HepG2 (cell line): ENCODE data around the gene SYNE1. TPM values are rescaled to one million over a fixed set of nuclear protein-coding genes. Genes with fewer than 3 reads are reported as not detected.

Experiments
- DBP ChIP-seq: sonication (generic); formaldehyde crosslinking; IDR thresholded peaks from 2 replicates; pipeline ENCODE4 v1.4.0; 2020; ENCODE audit warnings: missing genetic modification reagents; ENCODE audit errors: not compliant biosample characterization
- ELF3 ChIP-seq: IDR thresholded peaks from 2 replicates; pipeline ENCODE4 v1.6.1; 2016; ENCODE audit warnings: missing genetic modification reagents, missing compliant biosample characterization
- FIP1L1 ChIP-seq: fragments of 200-400 bp; formaldehyde crosslinking; IDR thresholded peaks from 2 replicates; pipeline ENCODE4 v1.6.1; 2018; ENCODE audit warnings: low read depth, mild to moderate bottlenecking, low read length, moderate library complexity, borderline replicate concordance; ENCODE audit not compliant: insufficient read depth
- FOXP1 ChIP-seq, 2 experiments: fragments of 450-650 bp in 1 of 2; IDR thresholded peaks; 2 replicates each; pipeline ENCODE4 v1.6.1; 2017 to 2018; ENCODE audit warnings: antibody characterized with exemption in 1 of 2
- GATAD1 ChIP-seq: IDR thresholded peaks from 2 replicates; pipeline ENCODE4 v1.6.1; 2016; ENCODE audit warnings: missing genetic modification reagents, missing compliant biosample characterization
- NFRKB ChIP-seq: fragments of 450-650 bp; IDR thresholded peaks from 2 replicates; pipeline ENCODE4 v1.6.1; 2017
- PATZ1 ChIP-seq: sonication (generic); formaldehyde crosslinking; IDR thresholded peaks from 2 replicates; pipeline ENCODE4 v1.4.0; 2020; ENCODE audit warnings: missing genetic modification reagents
- RCOR2 ChIP-seq: IDR thresholded peaks from 2 replicates; pipeline ENCODE4 v1.6.1; 2016; ENCODE audit warnings: missing biosample characterization, missing genetic modification reagents
- RFX1 ChIP-seq: fragments of 450-650 bp; IDR thresholded peaks from 2 replicates; pipeline ENCODE4 v1.6.1; 2017
- RXRB ChIP-seq: IDR thresholded peaks from 2 replicates; pipeline ENCODE4 v1.6.1; 2016; ENCODE audit warnings: borderline replicate concordance, missing genetic modification reagents, missing compliant biosample characterization
- SATB2 ChIP-seq: sonication (generic); formaldehyde crosslinking; IDR thresholded peaks from 2 replicates; pipeline ENCODE4 v1.5.0; 2020; ENCODE audit warnings: missing genetic modification reagents
- SOX5 ChIP-seq: IDR thresholded peaks from 2 replicates; pipeline ENCODE4 v1.6.1; 2016; ENCODE audit warnings: borderline replicate concordance
- TOPORS ChIP-seq: sonication (generic); formaldehyde crosslinking; IDR thresholded peaks from 2 replicates; pipeline ENCODE4 v1.8.0; 2023; ENCODE audit warnings: mild to moderate bottlenecking, missing genetic modification reagents
- YY1 ChIP-seq: IDR thresholded peaks from 2 replicates; pipeline ENCODE4 v1.6.1; 2011; ENCODE audit warnings: low read length, low read depth, moderate library complexity, mild to moderate bottlenecking; ENCODE audit not compliant: insufficient read depth, insufficient replicate concordance
- ZBTB21 ChIP-seq: sonication (generic); formaldehyde crosslinking; IDR thresholded peaks from 2 replicates; pipeline ENCODE4 v1.4.0; 2020; ENCODE audit warnings: missing genetic modification reagents
- ZFP1 ChIP-seq: IDR thresholded peaks from 2 replicates; pipeline ENCODE4 v1.6.1; 2016
- ZFX ChIP-seq: sonication (generic); formaldehyde crosslinking; IDR thresholded peaks from 2 replicates; pipeline ENCODE4 v1.4.0; 2020; ENCODE audit warnings: mild to moderate bottlenecking, low read depth, missing genetic modification reagents, moderate library complexity
- ZIK1 ChIP-seq: sonication (generic); formaldehyde crosslinking; IDR thresholded peaks from 2 replicates; pipeline ENCODE4 v1.5.0; 2020; ENCODE audit warnings: mild to moderate bottlenecking, low read depth, missing genetic modification reagents, borderline replicate concordance
- ZNF138 ChIP-seq: sonication (generic); formaldehyde crosslinking; IDR thresholded peaks from 2 replicates; pipeline ENCODE4 v1.5.0; 2020; ENCODE audit warnings: mild to moderate bottlenecking, low read depth, missing genetic modification reagents
- ZNF180 ChIP-seq: sonication (generic); formaldehyde crosslinking; IDR thresholded peaks from 2 replicates; pipeline ENCODE4 v1.4.0; 2020; ENCODE audit warnings: low read depth, missing genetic modification reagents, borderline replicate concordance
- ZNF335 ChIP-seq: sonication (generic); formaldehyde crosslinking; IDR thresholded peaks from 2 replicates; pipeline ENCODE4 v1.4.0; 2020; ENCODE audit warnings: missing genetic modification reagents
- ZNF33A ChIP-seq: sonication (generic); formaldehyde crosslinking; IDR thresholded peaks from 2 replicates; pipeline ENCODE4 v1.5.1; 2020; ENCODE audit warnings: missing genetic modification reagents, mild to moderate bottlenecking, moderate library complexity, borderline replicate concordance
- ZNF432 ChIP-seq: sonication (generic); formaldehyde crosslinking; IDR thresholded peaks from 2 replicates; pipeline ENCODE4 v1.5.0; 2020; ENCODE audit warnings: missing genetic modification reagents, mild to moderate bottlenecking, borderline replicate concordance
- ZNF546 ChIP-seq: sonication (generic); formaldehyde crosslinking; conservative IDR thresholded peaks from 2 replicates; pipeline ENCODE4 v1.8.1; 2023; ENCODE audit warnings: mild to moderate bottlenecking, missing genetic modification reagents
- ZNF577 ChIP-seq: sonication (generic); formaldehyde crosslinking; IDR thresholded peaks from 2 replicates; pipeline ENCODE4 v1.4.0; 2020; ENCODE audit warnings: mild to moderate bottlenecking, low read depth, missing genetic modification reagents, borderline replicate concordance
- ZNF652 ChIP-seq: IDR thresholded peaks from 2 replicates; pipeline ENCODE4 v1.6.1; 2016; ENCODE audit warnings: low read depth, borderline replicate concordance
- ZNF780A ChIP-seq: sonication (generic); formaldehyde crosslinking; IDR thresholded peaks from 2 replicates; pipeline ENCODE4 v1.8.0; 2022; ENCODE audit warnings: mild to moderate bottlenecking, missing genetic modification reagents, moderate library complexity
- ZNF891 ChIP-seq: sonication (generic); formaldehyde crosslinking; IDR thresholded peaks from 2 replicates; pipeline ENCODE4 v1.5.0; 2020; ENCODE audit warnings: mild to moderate bottlenecking, missing genetic modification reagents
- ZZZ3 ChIP-seq: sonication (generic); formaldehyde crosslinking; IDR thresholded peaks from 2 replicates; pipeline ENCODE4 v1.4.0; 2020; ENCODE audit warnings: missing genetic modification reagents, mild to moderate bottlenecking, borderline replicate concordance
- polyA plus RNA-seq, 8 experiments: library from polyadenylated mRNA; depleted of rRNA in 3 of 8; stranded (reverse) in 7 of 8; unstranded in 1 of 8; fragments of >200 nt; fragmentation: Illumina TruSeq in 4 of 8; extraction: Trizol in 4 of 8; gene quantifications; 2 replicates each; pipeline versions ENCODE4 v1.2.1 to v1.2.3, GENCODE V29; 2011 to 2016; ENCODE audit warnings: low read depth in 4 of 8, missing spikeins in 1 of 8, mixed read lengths in 1 of 8; ENCODE audit not compliant: insufficient read depth in 1 of 8
- total RNA-seq, 5 experiments: library from RNA; depleted of rRNA; stranded (reverse); fragments of >200 nt; fragmentation: Illumina TruSeq; extraction: Trizol; gene quantifications; 2 replicates each; pipeline ENCODE4 v1.2.3, GENCODE V29; 2016; ENCODE audit warnings: low read depth in 1 of 5

Gene SYNE1
- total and polyA plus RNA-seq, 2 of the 13 experiments (the other 11 are each of a cell fraction or from before 2014, with no cell fraction given), result 5.5 to 15.9 TPM

- no peak for TF ChIP-seq FOXP1 (IDR thresholded peaks at IDR 0.05)
- peak; percentile 72 for TF ChIP-seq FOXP1 (CRISPR knock-in tag; IDR thresholded peaks at IDR 0.05)
- TF ChIP-seq YY1, result peak; percentile 9
- TF ChIP-seq ZFX (CRISPR knock-in tag), result peak; percentile 85
- TF ChIP-seq NFRKB, result no peak
- TF ChIP-seq ZNF577 (CRISPR knock-in tag), result no peak
- peak; percentile 31; the same call in 1 of the 2 replicates for TF ChIP-seq ZNF33A (CRISPR knock-in tag)
- no peak for TF ChIP-seq SATB2
- 0 out of 2 replicates have a peak, but pooled peaks have one; percentile 9 for TF ChIP-seq ZNF652 (CRISPR knock-in tag)
- peak; percentile 44; the same call in 1 of the 2 replicates for TF ChIP-seq RCOR2 (CRISPR knock-in tag)
- TF ChIP-seq RXRB, result peak; percentile 35
- TF ChIP-seq ZNF180 (CRISPR knock-in tag), result no peak
- TF ChIP-seq PATZ1 (CRISPR knock-in tag), result no peak; the same call in 1 of the 2 replicates
- TF ChIP-seq RFX1, result peak; percentile 83
- peak; percentile 85 for TF ChIP-seq ZNF335
- no peak for TF ChIP-seq ZIK1 (CRISPR knock-in tag)
- no peak for TF ChIP-seq TOPORS (CRISPR knock-in tag)
- no peak for TF ChIP-seq ZNF432
- TF ChIP-seq ZNF546 (CRISPR knock-in tag), result no peak
- TF ChIP-seq GATAD1 (CRISPR knock-in tag), result peak; percentile 52; the same call in 1 of the 2 replicates
- TF ChIP-seq ZFP1 (CRISPR knock-in tag), result no peak
- peak; percentile 52; the same call in 1 of the 2 replicates for TF ChIP-seq SOX5
- TF ChIP-seq ZNF891 (CRISPR knock-in tag), result peak; percentile 59; the same call in 1 of the 2 replicates
- peak; percentile 16; the same call in 1 of the 2 replicates for TF ChIP-seq ELF3 (CRISPR knock-in tag)
- no peak for TF ChIP-seq FIP1L1
- TF ChIP-seq ZBTB21 (CRISPR knock-in tag), result no peak
- peak; percentile 48; the same call in 1 of the 2 replicates for TF ChIP-seq ZZZ3 (CRISPR knock-in tag)
- no peak for TF ChIP-seq DBP (CRISPR knock-in tag)
- TF ChIP-seq ZNF138 (CRISPR knock-in tag), result peak; percentile 43; the same call in 1 of the 2 replicates
- TF ChIP-seq ZNF780A (CRISPR knock-in tag), result no peak
These were observed 255.9 kb downstream of the SYNE1 start (continued) for GRCh38 chr6:152380993-152381898.
